ENCODE data around the gene TRAF1.

GRCh38 chr9:120869726-120870125 is 56.9 kb downstream of the TRAF1 start:
- TF ChIP-seq CTCF (IDR thresholded peaks at IDR 0.05) (no peak), POLR2A (IDR thresholded peaks at IDR 0.05) (no peak)

Measured in testis (tissue), 2 donors.